ENCODE results near the gene KRTAP1-5. TPM values are rescaled to one million over a fixed set of nuclear protein-coding genes. Genes with fewer than 3 reads are reported as not detected.

KRTAP1-5 gene
- total RNA-seq, 2 donors from 2014 or later: not detected

DNA sequence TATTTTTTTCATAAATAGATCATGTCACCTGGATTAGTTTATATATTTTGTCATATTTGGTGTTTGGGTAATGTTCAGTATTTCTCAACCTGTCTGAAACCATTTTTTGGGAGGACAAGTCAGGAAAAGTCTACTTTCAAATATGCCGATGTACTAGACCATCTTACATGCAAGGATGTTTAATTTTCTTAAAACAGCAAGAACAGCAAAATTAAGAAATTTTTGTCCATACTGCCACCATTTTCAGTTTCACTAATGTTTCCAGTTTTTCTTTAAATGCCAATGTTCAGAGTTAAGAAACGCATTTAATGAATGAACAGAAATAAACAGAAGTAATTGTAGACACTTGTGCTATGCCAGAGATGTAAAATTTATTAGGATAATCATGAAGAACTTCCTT is 33.9 kb downstream of the KRTAP1-5 start:
- Mint-ChIP-seq H3K4me1 (peaks cover 6% of the 10 kb centered on the region), H3K27me3 (ENCODE audit: insufficient read depth) (no peaks in the 10 kb centered on the region), H3K4me3 (no peak overlapping the region), H3K27ac (no peak overlapping the region), H3K9me3 (no peaks in the 10 kb centered on the region), H3K36me3 (ENCODE audit: low read depth) (no peaks in the 10 kb centered on the region)
- no peak overlapping the region for H3K4me3 ChIP-seq (ENCODE audit: low read length)
- no peak overlapping the region for H3K27ac ChIP-seq (ENCODE audit: low read depth, low read length)
- no peak for DNase-seq
- H3K27me3 ChIP-seq (ENCODE audit: control insufficient read depth, insufficient read depth, low read length, poor library complexity, severe bottlenecking): no peaks in the 10 kb centered on the region
- no peaks in the 10 kb centered on the region for H3K4me1 ChIP-seq (ENCODE audit: control insufficient read depth, insufficient read depth, low read length)
- H3K36me3 ChIP-seq (ENCODE audit: control insufficient read depth, insufficient read depth, low read length): no peaks in the 10 kb centered on the region
- H3K9me3 ChIP-seq (ENCODE audit: control insufficient read depth, low read length): peaks cover 5% of the 10 kb centered on the region
- 91 to 95% methylated on average over 2 of the region's 2 CpGs for WGBS, 2 experiments (ENCODE audit: insufficient coverage in 1 of 2, insufficient read length in 1 of 2)
- no peak overlapping the region for H3K9ac ChIP-seq (ENCODE audit: extremely low read depth, low read length, poor library complexity, severe bottlenecking)
- TF ChIP-seq, protein P1, sequence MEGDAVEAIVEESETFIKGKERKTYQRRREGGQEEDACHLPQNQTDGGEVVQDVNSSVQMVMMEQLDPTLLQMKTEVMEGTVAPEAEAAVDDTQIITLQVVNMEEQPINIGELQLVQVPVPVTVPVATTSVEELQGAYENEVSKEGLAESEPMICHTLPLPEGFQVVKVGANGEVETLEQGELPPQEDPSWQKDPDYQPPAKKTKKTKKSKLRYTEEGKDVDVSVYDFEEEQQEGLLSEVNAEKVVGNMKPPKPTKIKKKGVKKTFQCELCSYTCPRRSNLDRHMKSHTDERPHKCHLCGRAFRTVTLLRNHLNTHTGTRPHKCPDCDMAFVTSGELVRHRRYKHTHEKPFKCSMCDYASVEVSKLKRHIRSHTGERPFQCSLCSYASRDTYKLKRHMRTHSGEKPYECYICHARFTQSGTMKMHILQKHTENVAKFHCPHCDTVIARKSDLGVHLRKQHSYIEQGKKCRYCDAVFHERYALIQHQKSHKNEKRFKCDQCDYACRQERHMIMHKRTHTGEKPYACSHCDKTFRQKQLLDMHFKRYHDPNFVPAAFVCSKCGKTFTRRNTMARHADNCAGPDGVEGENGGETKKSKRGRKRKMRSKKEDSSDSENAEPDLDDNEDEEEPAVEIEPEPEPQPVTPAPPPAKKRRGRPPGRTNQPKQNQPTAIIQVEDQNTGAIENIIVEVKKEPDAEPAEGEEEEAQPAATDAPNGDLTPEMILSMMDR (conservative IDR thresholded peaks at IDR 0.05): no peak

DNA sequence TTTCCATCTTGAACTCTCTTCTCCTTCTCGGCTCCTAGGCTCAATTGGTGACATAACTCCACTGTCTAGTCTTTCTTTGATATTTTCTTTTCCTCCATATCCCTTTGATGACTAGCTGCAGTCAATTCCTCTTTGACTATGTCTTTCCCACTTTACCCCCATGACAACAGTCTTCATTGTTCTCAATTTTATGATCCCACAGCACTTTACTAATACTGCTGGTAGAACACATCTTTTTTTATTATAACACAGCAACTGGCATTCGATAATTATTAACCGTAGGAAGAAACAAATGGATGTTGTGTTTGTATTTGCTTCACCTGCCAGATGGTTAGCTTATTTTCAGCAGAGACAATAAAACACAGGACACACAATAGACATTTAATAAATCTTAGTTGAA is 34.3 kb downstream of the KRTAP1-5 start:
- Mint-ChIP-seq H3K9me3 (no peaks in the 10 kb centered on the region), H3K36me3 (ENCODE audit: low read depth) (no peaks in the 10 kb centered on the region), H3K27me3 (ENCODE audit: insufficient read depth) (no peaks in the 10 kb centered on the region), H3K4me3 (no peak overlapping the region), H3K27ac (no peak overlapping the region), H3K4me1 (peaks cover 6% of the 10 kb centered on the region)
- TF ChIP-seq, protein P1 (conservative IDR thresholded peaks at IDR 0.05): no peak
- Histone ChIP-seq H3K4me1 (ENCODE audit: control insufficient read depth, insufficient read depth, low read length) (no peaks in the 10 kb centered on the region), H3K27me3 (ENCODE audit: control insufficient read depth, insufficient read depth, low read length, poor library complexity, severe bottlenecking) (no peaks in the 10 kb centered on the region), H3K4me3 (ENCODE audit: low read length) (no peak overlapping the region), H3K27ac (ENCODE audit: low read depth, low read length) (no peak overlapping the region), H3K9me3 (ENCODE audit: control insufficient read depth, low read length) (peaks cover 5% of the 10 kb centered on the region), H3K9ac (ENCODE audit: extremely low read depth, low read length, poor library complexity, severe bottlenecking) (no peak overlapping the region), H3K36me3 (ENCODE audit: control insufficient read depth, insufficient read depth, low read length) (no peaks in the 10 kb centered on the region)
- 89 to 99% methylated on average over 1 to 3 of the region's 3 CpGs for WGBS, 2 experiments (ENCODE audit: insufficient coverage in 1 of 2, insufficient read length in 1 of 2)
- no peak for DNase-seq

- H3K36me3 Mint-ChIP-seq (ENCODE audit: low read depth): no peaks in the 10 kb centered on the region
- Histone ChIP-seq H3K27ac (ENCODE audit: low read depth, low read length) (no peak overlapping the region), H3K4me3 (ENCODE audit: low read length) (no peak overlapping the region), H3K4me1 (ENCODE audit: control insufficient read depth, insufficient read depth, low read length) (no peaks in the 10 kb centered on the region), H3K9ac (ENCODE audit: extremely low read depth, low read length, poor library complexity, severe bottlenecking) (no peak overlapping the region), H3K36me3 (ENCODE audit: control insufficient read depth, insufficient read depth, low read length) (no peaks in the 10 kb centered on the region), H3K9me3 (ENCODE audit: control insufficient read depth, low read length) (peaks cover 5% of the 10 kb centered on the region), H3K27me3 (ENCODE audit: control insufficient read depth, insufficient read depth, low read length, poor library complexity, severe bottlenecking) (no peaks in the 10 kb centered on the region)
- DNase-seq: no peak
- H3K4me1 Mint-ChIP-seq: no peaks in the 10 kb centered on the region
- no peaks in the 10 kb centered on the region for H3K9me3 Mint-ChIP-seq
- H3K4me3 Mint-ChIP-seq: no peak overlapping the region
- TF ChIP-seq, protein P1 (conservative IDR thresholded peaks at IDR 0.05): no peak
- WGBS, 2 experiments (ENCODE audit: insufficient coverage in 1 of 2, insufficient read length in 1 of 2): 87 to 90% methylated on average over 6 to 8 of the region's 8 CpGs
- peaks cover 7% of the 10 kb centered on the region for H3K27me3 Mint-ChIP-seq (ENCODE audit: insufficient read depth)
- H3K27ac Mint-ChIP-seq: no peak overlapping the region
Observed at GRCh38 chr17:40986920-40987319, 40.1 kb downstream of the KRTAP1-5 start.

Measured in endodermal cell (in vitro differentiated cells).